Fibroblast of gingiva (primary cell): ENCODE measurements around the gene ISCU.

Experiments used
- DNase-seq: peaks from one replicate; pipeline ENCODE4 v3.0.0-alpha.2; 2011; ENCODE audit warnings: low read depth

Gene ISCU

DNA sequence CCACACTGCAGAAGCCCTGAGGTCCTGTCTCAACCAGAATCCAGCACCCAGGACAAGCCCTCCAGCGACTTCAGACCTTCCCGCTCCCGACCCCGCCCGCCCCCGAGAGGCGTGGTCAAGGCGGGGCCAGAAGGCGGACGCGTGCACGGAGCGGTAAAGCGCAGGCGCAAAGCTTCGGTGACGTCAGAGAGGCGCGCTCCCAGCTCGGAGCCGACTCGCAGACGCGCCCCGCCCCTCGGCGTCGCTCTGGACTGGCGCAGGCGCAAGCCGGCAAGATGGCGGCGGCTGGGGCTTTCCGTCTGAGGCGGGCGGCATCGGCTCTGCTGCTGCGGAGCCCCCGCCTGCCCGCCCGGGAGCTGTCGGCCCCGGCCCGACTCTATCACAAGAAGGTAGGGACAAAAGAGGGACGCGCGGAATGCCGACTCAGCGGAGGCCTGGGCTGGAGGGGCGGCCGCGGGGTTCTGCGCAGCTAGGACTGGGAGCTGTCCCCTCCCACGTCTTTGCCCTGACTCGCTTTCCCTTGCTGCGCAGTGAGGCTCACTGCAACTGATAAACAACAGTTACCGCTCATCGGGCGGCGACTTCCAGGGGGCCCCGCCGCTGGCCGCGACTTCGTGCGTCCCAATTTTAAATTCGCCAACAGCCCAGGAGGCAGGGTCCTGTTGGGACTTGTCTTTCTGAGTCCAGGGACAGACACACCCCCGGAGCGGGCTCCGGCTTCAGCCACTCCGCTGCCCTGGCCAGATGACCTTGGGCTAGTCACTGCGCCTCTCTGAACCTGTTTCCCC lies at the start of gene ISCU:
TSS of gene ISCU (plus strand) at position 249 of the 788 bp plus-strand sequence. CDS start at position 276, 27 bp downstream.
- DNase-seq: peak; percentile 95

DNA sequence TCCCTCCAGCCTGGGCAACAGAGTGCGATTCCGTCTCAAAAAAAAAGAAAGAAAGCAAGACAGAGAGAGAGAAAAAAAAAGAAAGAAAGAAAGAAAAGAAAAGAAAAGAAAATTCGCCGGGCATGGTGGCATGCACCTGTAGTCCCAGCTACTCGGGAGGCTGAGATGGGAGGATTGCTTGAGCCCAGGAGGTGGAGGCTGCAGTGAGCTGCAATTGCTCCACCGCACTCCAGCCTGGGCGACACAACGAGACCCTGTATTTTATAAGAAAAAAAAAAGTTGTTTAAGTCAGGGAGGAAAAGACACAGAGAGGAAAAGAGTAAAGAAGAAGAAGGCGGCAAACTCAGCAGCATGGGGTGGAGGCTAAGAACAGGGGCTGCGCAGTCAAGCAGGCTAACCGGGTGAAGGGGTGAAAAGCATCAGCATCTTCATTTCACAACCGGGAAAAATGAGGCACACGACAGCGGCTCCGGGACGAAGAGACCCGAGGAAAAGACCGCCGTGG lies 47.9 kb upstream of the ISCU start:
- no peak for DNase-seq

- DNase-seq: peak; percentile 96
These were observed 47.2 kb upstream of the ISCU start, which contains the start of gene FICD for GRCh38 chr12:108514973-108515814. Gene FICD (plus strand): TSS chr12:108515277. CDS start chr12:108516973, 1,696 bp downstream.

DNA sequence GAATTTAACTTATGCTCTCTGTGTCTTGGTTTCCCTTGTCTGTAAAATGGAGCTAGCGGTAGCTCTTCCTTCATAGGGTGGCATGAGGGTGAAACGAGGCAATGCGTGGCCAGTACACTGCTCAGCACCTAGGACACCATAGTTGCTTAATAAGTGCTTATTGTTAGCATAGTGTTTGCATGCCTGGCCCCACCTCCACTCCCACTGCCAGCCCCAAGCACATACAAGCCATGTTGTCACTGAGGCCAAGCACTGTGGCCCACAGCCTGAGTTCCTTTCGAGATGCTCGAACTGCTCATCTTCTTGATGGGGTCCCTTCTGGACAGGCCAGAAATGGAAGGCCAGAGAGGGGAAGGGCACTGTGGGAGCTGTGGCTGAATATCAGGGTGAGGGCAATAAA lies 46.5 kb upstream of the ISCU start:
- no peak for DNase-seq

- no peak for DNase-seq
These were observed 45.7 kb upstream of the ISCU start for GRCh38 chr12:108516511-108517275.

DNA sequence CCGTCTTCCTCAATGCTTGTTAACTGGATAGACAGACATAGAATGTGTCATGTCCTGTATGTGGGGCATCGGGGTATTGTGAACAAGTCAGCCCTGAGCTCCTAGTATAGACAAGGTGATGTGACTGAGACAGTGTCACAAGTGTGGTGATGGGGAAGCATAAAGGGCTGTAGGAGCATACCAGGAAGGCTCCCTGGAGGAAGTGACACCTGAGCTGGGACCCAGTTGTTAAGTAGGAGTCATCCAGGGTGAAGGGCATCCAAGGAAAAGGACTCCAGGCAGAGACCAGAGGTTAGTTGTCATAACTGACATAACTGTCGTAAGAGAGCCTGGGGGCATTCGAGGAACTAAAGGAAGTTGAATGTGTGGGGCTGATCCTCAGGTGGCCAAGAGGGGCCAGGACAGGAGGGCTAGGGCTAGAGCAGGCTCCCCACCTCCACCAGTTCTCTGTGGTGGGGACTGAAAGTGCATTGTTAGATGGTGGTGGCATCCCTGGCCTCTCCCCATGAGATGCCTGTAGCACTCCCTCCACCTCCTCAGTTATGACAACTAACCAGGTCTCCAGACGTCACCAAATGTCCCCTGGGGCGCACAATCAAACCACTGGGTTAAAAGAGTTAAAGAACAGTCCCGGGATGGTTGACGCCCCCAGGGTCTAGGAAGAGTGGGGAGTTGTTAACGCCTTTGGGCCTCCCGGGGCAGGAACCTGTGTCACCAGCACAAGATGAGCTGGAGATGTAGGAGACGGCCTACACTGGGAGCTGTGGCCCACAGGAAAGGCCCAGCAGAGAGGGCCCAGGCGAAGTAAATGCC lies 44.9 kb upstream of the ISCU start:
- no peak for DNase-seq

DNA sequence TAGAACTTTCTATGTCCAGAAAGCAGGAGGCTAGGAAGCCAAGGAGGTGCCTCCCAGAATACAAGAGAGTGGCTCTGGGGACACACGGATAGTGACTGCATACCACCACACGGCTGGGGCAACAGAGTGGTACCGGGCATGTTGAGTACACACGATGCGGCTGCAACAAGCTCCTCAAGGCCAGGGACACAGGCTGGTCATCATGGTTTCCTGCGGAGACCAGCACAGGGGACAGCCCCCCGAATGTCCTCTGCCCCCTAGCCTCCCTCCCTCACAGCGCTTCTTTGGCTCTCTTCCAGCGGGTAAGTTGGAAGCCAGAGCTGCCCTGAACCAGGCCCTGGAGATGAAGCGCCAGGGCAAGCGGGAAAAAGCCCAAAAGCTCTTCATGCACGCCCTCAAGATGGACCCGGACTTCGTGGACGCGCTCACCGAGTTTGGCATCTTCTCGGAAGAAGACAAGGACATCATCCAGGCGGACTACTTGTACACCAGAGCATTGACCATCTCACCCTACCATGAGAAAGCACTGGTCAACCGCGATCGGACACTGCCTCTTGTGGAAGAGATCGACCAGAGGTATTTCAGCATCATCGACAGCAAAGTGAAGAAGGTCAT lies 44.2 kb upstream of the ISCU start:
- DNase-seq: no peak

DNA sequence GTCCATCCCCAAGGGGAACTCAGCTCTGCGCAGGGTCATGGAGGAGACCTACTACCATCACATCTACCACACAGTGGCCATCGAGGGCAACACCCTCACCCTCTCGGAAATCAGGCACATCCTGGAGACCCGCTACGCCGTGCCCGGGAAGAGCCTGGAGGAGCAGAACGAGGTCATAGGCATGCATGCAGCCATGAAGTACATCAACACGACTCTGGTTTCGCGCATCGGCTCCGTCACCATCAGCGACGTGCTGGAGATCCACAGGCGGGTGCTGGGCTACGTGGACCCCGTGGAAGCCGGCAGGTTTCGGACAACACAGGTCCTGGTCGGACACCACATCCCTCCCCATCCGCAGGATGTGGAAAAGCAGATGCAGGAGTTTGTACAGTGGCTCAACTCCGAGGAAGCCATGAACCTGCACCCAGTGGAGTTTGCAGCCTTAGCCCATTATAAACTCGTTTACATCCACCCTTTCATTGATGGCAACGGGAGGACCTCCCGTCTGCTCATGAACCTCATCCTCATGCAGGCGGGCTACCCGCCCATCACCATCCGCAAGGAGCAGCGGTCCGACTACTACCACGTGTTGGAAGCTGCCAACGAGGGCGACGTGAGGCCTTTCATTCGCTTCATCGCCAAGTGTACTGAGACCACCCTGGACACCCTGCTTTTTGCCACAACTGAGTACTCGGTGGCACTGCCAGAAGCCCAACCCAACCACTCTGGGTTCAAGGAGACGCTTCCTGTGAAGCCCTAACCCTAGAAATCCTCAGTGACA lies 43.5 kb upstream of the ISCU start:
- no peak for DNase-seq

- DNase-seq: no peak
These were observed 42.8 kb upstream of the ISCU start for GRCh38 chr12:108519558-108519957.

DNA sequence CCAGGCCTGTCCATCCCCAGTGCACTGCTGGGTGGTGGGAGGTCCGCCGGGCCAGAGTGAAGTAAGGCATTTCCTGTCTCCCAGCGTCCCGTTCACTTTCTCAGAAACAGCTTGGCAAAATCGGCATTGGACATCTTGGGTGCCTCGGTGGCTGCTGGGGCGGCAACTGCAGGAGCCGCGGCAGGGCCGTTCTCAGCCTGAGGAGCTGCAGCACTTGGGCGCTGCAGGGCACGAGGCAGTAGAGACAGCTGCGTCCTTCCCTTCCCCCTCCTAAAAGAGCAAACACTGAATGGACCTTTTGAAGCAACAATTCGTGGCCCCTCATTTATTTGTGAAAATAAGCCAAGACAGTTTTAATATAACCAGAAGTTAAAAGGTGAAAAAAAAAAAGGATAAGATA lies 39.0 kb upstream of the ISCU start:
- DNase-seq: no peak

DNA sequence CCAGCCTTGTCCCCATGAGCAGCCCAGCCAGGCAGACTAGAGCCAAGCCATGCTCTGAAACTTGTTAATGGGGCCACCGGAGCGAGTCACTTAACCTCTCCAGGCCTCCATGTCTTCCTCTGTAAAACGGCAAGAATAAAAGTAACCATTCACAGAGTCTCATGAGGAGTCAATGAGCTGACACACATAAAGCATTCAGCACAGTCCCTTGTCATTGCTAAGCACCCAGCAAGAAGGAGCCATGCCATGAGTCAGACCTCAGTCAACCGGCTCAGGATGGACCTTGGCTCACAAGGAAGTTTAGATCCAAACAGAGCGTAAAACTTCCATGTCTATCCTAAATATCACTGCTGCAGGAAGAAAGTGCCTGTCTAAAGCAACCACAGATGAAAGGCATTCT lies 36.7 kb upstream of the ISCU start:
- DNase-seq: no peak

DNA sequence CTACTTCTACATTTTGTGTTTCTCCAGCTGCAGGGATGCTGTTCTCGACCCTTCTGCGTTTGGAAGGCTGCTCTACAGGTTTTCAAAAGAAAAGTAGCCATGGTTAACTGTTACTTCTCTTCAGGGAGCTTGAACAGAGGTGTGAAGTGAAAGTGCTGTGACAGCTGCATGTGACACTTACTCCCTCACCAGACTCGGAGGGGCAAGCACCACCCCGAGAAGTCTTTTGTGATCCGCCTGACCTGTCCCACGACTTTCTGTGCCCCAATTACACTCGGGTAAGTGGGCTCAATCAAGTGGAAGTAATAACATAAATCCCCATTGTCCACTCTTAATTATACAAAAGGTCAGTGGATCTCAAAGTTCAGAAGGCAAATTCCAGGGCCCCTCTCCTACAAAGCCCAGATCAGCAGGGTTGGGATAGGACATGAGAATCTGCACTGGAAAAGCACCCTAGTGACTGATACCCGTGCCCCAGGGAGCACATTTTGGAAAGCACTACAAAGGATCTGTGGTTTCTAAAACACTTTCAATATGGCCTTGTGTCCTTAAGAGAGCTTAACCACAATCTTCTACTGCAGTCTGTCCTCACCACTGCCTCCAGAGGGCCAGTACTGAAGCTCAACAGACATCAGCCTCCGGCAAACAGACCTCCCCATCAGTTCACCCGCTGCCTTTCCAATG lies 35.8 kb upstream of the ISCU start:
- DNase-seq: peak; percentile 44

- no peak for DNase-seq
These were observed 35.3 kb upstream of the ISCU start for GRCh38 chr12:108527166-108527496.

DNA sequence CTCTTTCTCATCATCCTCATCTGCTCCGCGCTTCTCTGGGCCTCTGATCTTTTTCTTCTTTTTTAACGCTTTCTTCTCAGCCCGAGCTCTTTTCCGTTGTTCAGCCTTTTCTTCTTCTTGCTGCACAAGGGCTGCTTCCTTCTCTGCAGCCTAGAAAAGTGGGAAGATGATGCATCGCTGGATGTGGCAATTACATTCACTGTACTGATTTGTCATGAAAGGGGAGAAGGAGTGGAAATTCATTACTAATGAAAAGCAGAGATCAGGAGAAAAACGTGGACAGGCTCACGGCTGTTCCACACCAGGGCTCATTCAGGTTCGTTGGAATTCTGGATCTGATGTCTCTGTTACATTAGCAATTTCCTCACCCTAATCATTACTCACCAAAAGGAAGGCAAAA lies 32.2 kb upstream of the ISCU start:
- DNase-seq: peak; percentile 21

GRCh38 chr12:108531929-108532848 lies 30.2 kb upstream of the ISCU start:
- no peak for DNase-seq

DNA sequence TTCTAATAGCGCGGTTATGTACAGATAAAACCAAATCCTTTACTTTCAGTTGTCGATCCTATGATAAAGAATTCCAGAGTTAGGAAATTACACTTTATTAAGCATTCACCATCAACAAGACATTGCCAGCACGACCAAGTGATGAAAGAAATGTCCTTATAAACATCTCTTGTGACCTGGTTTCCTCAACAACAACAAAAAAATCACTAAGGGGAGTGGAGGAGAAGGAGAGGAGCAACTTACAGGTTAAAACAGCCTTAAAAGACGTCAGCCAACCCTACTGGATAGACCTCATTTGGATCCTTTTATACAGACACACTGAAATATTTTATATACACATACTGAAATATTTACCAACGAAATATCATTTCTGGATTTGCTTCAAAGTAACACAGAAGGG lies 24.2 kb upstream of the ISCU start:
- no peak for DNase-seq

DNA sequence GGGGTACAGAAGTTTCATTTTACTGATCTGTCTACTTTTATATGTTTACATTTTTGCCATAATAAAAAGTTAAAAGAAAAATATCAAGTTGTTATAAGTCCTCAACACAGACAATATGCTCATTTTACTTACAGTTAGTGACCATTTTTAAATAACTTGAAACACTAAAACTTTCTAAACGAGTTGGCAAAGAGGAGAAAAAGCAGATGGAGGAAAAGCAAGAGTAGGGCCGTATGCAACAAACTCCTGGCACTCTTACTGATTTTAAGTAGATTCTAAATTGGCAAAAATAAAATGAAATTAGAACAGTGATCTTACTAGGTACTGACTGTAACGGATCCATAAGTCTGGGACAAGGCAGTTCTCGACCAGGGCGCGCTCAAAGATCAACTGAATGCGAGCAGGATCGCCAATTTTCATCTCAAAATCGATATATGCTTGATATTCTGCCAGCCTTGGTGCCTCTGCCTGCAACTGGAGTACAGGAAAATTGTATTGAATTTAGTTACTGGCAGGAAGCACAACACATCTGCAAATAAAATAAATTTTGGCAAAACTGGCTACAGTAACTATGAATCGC lies 23.7 kb upstream of the ISCU start:
- DNase-seq: no peak

GRCh38 chr12:108542320-108542719 lies 20.1 kb upstream of the ISCU start:
- DNase-seq: no peak
